Measurements from ENCODE around the gene CSF1R.

Gene CSF1R

DNA sequence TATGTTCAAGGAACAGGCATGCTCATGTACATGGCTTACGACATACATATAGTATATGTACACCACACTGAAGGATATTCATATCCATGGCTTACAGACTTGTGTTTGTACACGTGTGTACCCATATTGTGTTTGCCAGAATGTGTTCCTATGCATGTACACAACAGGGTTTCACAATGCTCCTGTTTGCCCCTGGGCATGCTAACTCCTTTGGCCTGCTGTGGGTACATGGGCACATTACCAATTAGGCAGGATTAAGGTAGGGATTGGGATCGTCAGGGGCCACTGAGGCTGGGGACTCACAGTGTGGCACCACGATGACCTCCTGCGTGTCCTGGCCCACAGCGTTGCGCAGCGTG lies 43.1 kb upstream of the CSF1R start:
- H3K9me3 ChIP-seq (ENCODE audit: control insufficient read depth in 2 of 2, low read length in 2 of 2): no peaks in the 10 kb centered on the region
- H3K27me3 ChIP-seq (ENCODE audit: control insufficient read depth in 2 of 2, insufficient read depth in 2 of 2, low read length in 2 of 2): no peaks in the 10 kb centered on the region
- H3K36me3 ChIP-seq (ENCODE audit: control insufficient read depth in 2 of 2, insufficient read depth in 2 of 2, low read length in 2 of 2): peaks cover 0 to 6% of the 10 kb centered on the region in 2 donors
- peak overlapping the region; percentile 49 to 62 for H3K4me3 ChIP-seq (ENCODE audit: low read length in 2 of 2)
- no peak overlapping the region for H3K27ac ChIP-seq (ENCODE audit: low read depth in 2 of 2, low read length in 2 of 2)
- peak overlapping the region in 1 of 2 donors; percentile 48 for H3K9ac ChIP-seq (ENCODE audit: low read depth in 1 of 2, low read length in 2 of 2)
- peaks cover 17 to 19% of the 10 kb centered on the region in 2 donors for H3K4me1 ChIP-seq (ENCODE audit: control insufficient read depth in 2 of 2, insufficient read depth in 2 of 2, low read length in 2 of 2)

GRCh38 chr5:150126921-150127265 lies 40.5 kb upstream of the CSF1R start:
- Histone ChIP-seq H3K4me3 (ENCODE audit: low read length in 2 of 2) (no peak overlapping the region), H3K9me3 (ENCODE audit: control insufficient read depth in 2 of 2, low read length in 2 of 2) (no peaks in the 10 kb centered on the region), H3K27ac (ENCODE audit: low read depth in 2 of 2, low read length in 2 of 2) (no peak overlapping the region), H3K4me1 (ENCODE audit: control insufficient read depth in 2 of 2, insufficient read depth in 2 of 2, low read length in 2 of 2) (peaks cover 17 to 18% of the 10 kb centered on the region in 2 donors), H3K27me3 (ENCODE audit: control insufficient read depth in 2 of 2, insufficient read depth in 2 of 2, low read length in 2 of 2) (no peaks in the 10 kb centered on the region), H3K9ac (ENCODE audit: low read depth in 1 of 2, low read length in 2 of 2) (no peak overlapping the region), H3K36me3 (ENCODE audit: control insufficient read depth in 2 of 2, insufficient read depth in 2 of 2, low read length in 2 of 2) (peaks cover 0 to 8% of the 10 kb centered on the region in 2 donors)

GRCh38 chr5:150126199-150126920 lies 40.0 kb upstream of the CSF1R start:
- Histone ChIP-seq H3K36me3 (ENCODE audit: control insufficient read depth in 2 of 2, insufficient read depth in 2 of 2, low read length in 2 of 2) (peaks cover 0 to 10% of the 10 kb centered on the region in 2 donors), H3K9ac (ENCODE audit: low read depth in 1 of 2, low read length in 2 of 2) (no peak overlapping the region), H3K9me3 (ENCODE audit: control insufficient read depth in 2 of 2, low read length in 2 of 2) (no peaks in the 10 kb centered on the region), H3K4me1 (ENCODE audit: control insufficient read depth in 2 of 2, insufficient read depth in 2 of 2, low read length in 2 of 2) (peaks cover 18 to 19% of the 10 kb centered on the region in 2 donors), H3K27me3 (ENCODE audit: control insufficient read depth in 2 of 2, insufficient read depth in 2 of 2, low read length in 2 of 2) (no peaks in the 10 kb centered on the region), H3K4me3 (ENCODE audit: low read length in 2 of 2) (no peak overlapping the region), H3K27ac (ENCODE audit: low read depth in 2 of 2, low read length in 2 of 2) (no peak overlapping the region)

DNA sequence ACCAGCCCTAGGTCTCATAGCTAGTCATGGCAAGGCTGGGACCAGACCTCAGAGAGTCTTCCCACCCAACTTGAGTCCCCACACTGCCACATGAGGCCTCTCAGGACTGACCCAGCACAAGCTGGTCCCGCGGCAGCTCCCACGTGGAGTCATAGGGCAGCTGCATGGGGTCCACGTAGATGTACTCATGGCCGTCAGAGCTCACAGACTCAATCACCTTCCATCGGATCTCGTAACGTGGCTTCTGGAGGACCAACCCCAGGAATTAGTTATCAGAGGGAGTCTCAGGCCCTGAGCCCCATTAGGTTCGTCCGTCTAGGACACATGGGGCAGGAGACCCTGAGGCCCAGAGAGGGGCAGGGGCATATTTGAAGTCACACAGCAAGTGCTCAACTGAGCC lies 39.0 kb upstream of the CSF1R start:
- no peaks in the 10 kb centered on the region for H3K9me3 ChIP-seq (ENCODE audit: control insufficient read depth in 2 of 2, low read length in 2 of 2)
- H3K36me3 ChIP-seq (ENCODE audit: control insufficient read depth in 2 of 2, insufficient read depth in 2 of 2, low read length in 2 of 2): peaks cover 0 to 13% of the 10 kb centered on the region in 2 donors
- no peaks in the 10 kb centered on the region for H3K27me3 ChIP-seq (ENCODE audit: control insufficient read depth in 2 of 2, insufficient read depth in 2 of 2, low read length in 2 of 2)
- H3K4me1 ChIP-seq (ENCODE audit: control insufficient read depth in 2 of 2, insufficient read depth in 2 of 2, low read length in 2 of 2): peaks cover 18 to 19% of the 10 kb centered on the region in 2 donors
- H3K9ac ChIP-seq (ENCODE audit: low read depth in 1 of 2, low read length in 2 of 2): no peak overlapping the region
- no peak overlapping the region for H3K4me3 ChIP-seq (ENCODE audit: low read length in 2 of 2)
- no peak overlapping the region for H3K27ac ChIP-seq (ENCODE audit: low read depth in 2 of 2, low read length in 2 of 2)

GRCh38 chr5:150124596-150124995 lies 38.2 kb upstream of the CSF1R start:
- H3K4me3 ChIP-seq (ENCODE audit: low read length in 2 of 2): no peak overlapping the region
- H3K9ac ChIP-seq (ENCODE audit: low read depth in 1 of 2, low read length in 2 of 2): no peak overlapping the region
- no peaks in the 10 kb centered on the region for H3K9me3 ChIP-seq (ENCODE audit: control insufficient read depth in 2 of 2, low read length in 2 of 2)
- H3K36me3 ChIP-seq (ENCODE audit: control insufficient read depth in 2 of 2, insufficient read depth in 2 of 2, low read length in 2 of 2): peaks cover 0 to 13% of the 10 kb centered on the region in 2 donors
- H3K27me3 ChIP-seq (ENCODE audit: control insufficient read depth in 2 of 2, insufficient read depth in 2 of 2, low read length in 2 of 2): no peaks in the 10 kb centered on the region
- no peak overlapping the region for H3K27ac ChIP-seq (ENCODE audit: low read depth in 2 of 2, low read length in 2 of 2)
- peaks cover 13% of the 10 kb centered on the region in 2 donors for H3K4me1 ChIP-seq (ENCODE audit: control insufficient read depth in 2 of 2, insufficient read depth in 2 of 2, low read length in 2 of 2)

- no peak overlapping the region for H3K4me3 ChIP-seq (ENCODE audit: low read length in 2 of 2)
- H3K4me1 ChIP-seq (ENCODE audit: control insufficient read depth in 2 of 2, insufficient read depth in 2 of 2, low read length in 2 of 2): peaks cover 11 to 12% of the 10 kb centered on the region in 2 donors
- H3K27ac ChIP-seq (ENCODE audit: low read depth in 2 of 2, low read length in 2 of 2): no peak overlapping the region
- peaks cover 0 to 10% of the 10 kb centered on the region in 2 donors for H3K36me3 ChIP-seq (ENCODE audit: control insufficient read depth in 2 of 2, insufficient read depth in 2 of 2, low read length in 2 of 2)
- H3K9me3 ChIP-seq (ENCODE audit: control insufficient read depth in 2 of 2, low read length in 2 of 2): no peaks in the 10 kb centered on the region
- H3K27me3 ChIP-seq (ENCODE audit: control insufficient read depth in 2 of 2, insufficient read depth in 2 of 2, low read length in 2 of 2): no peaks in the 10 kb centered on the region
- no peak overlapping the region for H3K9ac ChIP-seq (ENCODE audit: low read depth in 1 of 2, low read length in 2 of 2)
These were observed 37.8 kb upstream of the CSF1R start for GRCh38 chr5:150124111-150124557.

DNA sequence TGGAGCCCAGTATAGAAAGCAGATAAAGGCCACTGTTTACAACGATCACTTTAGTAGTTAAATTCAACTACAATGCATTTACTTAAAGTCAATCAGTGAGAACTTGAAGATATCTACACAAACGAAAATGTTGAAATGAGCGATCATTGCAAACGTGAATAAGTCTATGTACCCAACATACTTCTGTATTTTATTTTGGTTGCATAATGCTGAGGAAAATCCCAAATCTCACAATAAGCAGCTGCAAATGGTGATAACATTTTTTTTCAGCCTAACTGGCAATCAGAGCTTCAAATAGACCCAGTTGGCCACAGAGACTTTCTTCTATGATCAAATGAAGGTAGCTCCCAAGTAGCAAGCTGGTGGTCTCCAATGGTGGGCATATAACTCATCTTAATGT lies 37.2 kb upstream of the CSF1R start:
- no peak overlapping the region for H3K27ac ChIP-seq (ENCODE audit: low read depth in 2 of 2, low read length in 2 of 2)

GRCh38 chr5:150122536-150123481 lies 36.5 kb upstream of the CSF1R start:
- Histone ChIP-seq H3K9ac (ENCODE audit: low read depth in 1 of 2, low read length in 2 of 2) (peak overlapping the region in 1 of 2 donors; percentile 15), H3K27me3 (ENCODE audit: control insufficient read depth in 2 of 2, insufficient read depth in 2 of 2, low read length in 2 of 2) (no peaks in the 10 kb centered on the region), H3K4me1 (ENCODE audit: control insufficient read depth in 2 of 2, insufficient read depth in 2 of 2, low read length in 2 of 2) (peaks cover 11 to 12% of the 10 kb centered on the region in 2 donors), H3K4me3 (ENCODE audit: low read length in 2 of 2) (no peak overlapping the region), H3K36me3 (ENCODE audit: control insufficient read depth in 2 of 2, insufficient read depth in 2 of 2, low read length in 2 of 2) (peaks cover 0 to 11% of the 10 kb centered on the region in 2 donors), H3K9me3 (ENCODE audit: control insufficient read depth in 2 of 2, low read length in 2 of 2) (no peaks in the 10 kb centered on the region), H3K27ac (ENCODE audit: low read depth in 2 of 2, low read length in 2 of 2) (no peak overlapping the region)

More for the DNA sequence above, 37.2 kb upstream of the CSF1R start:
- Histone ChIP-seq H3K4me1 (ENCODE audit: control insufficient read depth in 2 of 2, insufficient read depth in 2 of 2, low read length in 2 of 2) (peaks cover 11 to 12% of the 10 kb centered on the region in 2 donors), H3K36me3 (ENCODE audit: control insufficient read depth in 2 of 2, insufficient read depth in 2 of 2, low read length in 2 of 2) (peaks cover 0 to 13% of the 10 kb centered on the region in 2 donors), H3K27me3 (ENCODE audit: control insufficient read depth in 2 of 2, insufficient read depth in 2 of 2, low read length in 2 of 2) (no peaks in the 10 kb centered on the region), H3K9ac (ENCODE audit: low read depth in 1 of 2, low read length in 2 of 2) (no peak overlapping the region), H3K9me3 (ENCODE audit: control insufficient read depth in 2 of 2, low read length in 2 of 2) (no peaks in the 10 kb centered on the region), H3K4me3 (ENCODE audit: low read length in 2 of 2) (no peak overlapping the region)

DNA sequence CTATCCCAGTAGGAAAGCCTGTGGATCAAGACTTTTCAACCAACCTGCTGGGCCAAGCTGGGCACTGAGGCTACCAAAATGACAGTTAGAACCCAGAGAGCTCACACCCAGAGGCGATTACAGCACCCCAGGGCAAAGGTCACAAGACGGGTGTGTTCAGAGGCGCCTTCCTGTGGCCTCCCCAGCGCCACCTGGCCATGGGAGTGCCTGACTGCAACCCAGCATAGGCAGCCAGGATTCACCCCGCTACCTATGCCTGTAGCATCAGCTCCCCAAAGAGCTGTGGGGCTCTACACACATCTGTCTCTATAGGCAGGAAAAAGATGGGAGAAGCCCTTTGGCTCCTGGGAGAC lies 35.8 kb upstream of the CSF1R start:
- no peaks in the 10 kb centered on the region for H3K9me3 ChIP-seq (ENCODE audit: control insufficient read depth in 2 of 2, low read length in 2 of 2)
- peak overlapping the region in 1 of 2 donors; percentile 15 for H3K9ac ChIP-seq (ENCODE audit: low read depth in 1 of 2, low read length in 2 of 2)
- peaks cover 11 to 12% of the 10 kb centered on the region in 2 donors for H3K4me1 ChIP-seq (ENCODE audit: control insufficient read depth in 2 of 2, insufficient read depth in 2 of 2, low read length in 2 of 2)
- no peak overlapping the region for H3K4me3 ChIP-seq (ENCODE audit: low read length in 2 of 2)
- peaks cover 0 to 11% of the 10 kb centered on the region in 2 donors for H3K36me3 ChIP-seq (ENCODE audit: control insufficient read depth in 2 of 2, insufficient read depth in 2 of 2, low read length in 2 of 2)
- H3K27ac ChIP-seq (ENCODE audit: low read depth in 2 of 2, low read length in 2 of 2): peak overlapping the region; percentile 47 to 49
- H3K27me3 ChIP-seq (ENCODE audit: control insufficient read depth in 2 of 2, insufficient read depth in 2 of 2, low read length in 2 of 2): no peaks in the 10 kb centered on the region

Data from mucosa of rectum (tissue), 2 donors.